Activated B cell treated with CpG ODN at 0.5 μM for 24 hours (primary cell): Measurements from ENCODE around the gene ICE2. TPM values are rescaled to one million over a fixed set of nuclear protein-coding genes. Genes with fewer than 3 reads are reported as not detected.

Experiments
- ATAC-seq: fragments of 200-7000 bp; cut with Tn5 transposase; one replicate; pipeline ENCODE4 v1.10.0; 2021; ENCODE audit warnings: low read depth, mild to moderate bottlenecking, moderate library complexity
- CTCF ChIA-PET: fragments of 350-600 bp; sonication (Branson Sonifier 250); formaldehyde crosslinking; loops from one replicate; lab custom pipeline; 2021; ENCODE audit warnings: antibody characterized with exemption; lab: Charles Lee
- POLR2A ChIA-PET: fragments of 350-600 bp; sonication (Branson Sonifier 250); formaldehyde crosslinking; loops from one replicate; lab custom pipeline; 2021; ENCODE audit warnings: antibody characterized with exemption; lab: Charles Lee
- DNase-seq: peaks from one replicate; pipeline ENCODE4 v3.0.0; 2022
- H3K27ac Mint-ChIP-seq: one replicate; pipeline ENCODE4 v1.8.0; 2020; ENCODE audit warnings: mixed read lengths
- H3K27me3 Mint-ChIP-seq: one replicate; pipeline ENCODE4 v1.8.0; 2021; ENCODE audit warnings: mixed read lengths
- H3K36me3 Mint-ChIP-seq: one replicate; pipeline ENCODE4 v1.8.0; 2021; ENCODE audit warnings: low read depth, mixed read lengths
- H3K4me1 Mint-ChIP-seq: one replicate; pipeline ENCODE4 v1.8.0; 2021; ENCODE audit warnings: mixed read lengths
- H3K4me3 Mint-ChIP-seq: one replicate; pipeline ENCODE4 v1.8.0; 2020; ENCODE audit warnings: mild to moderate bottlenecking, mixed read lengths
- H3K9me3 Mint-ChIP-seq: one replicate; pipeline ENCODE4 v1.8.0; 2020; ENCODE audit warnings: mixed read lengths
- CTCF ChIP-seq: fragments of 200-600 bp; IDR thresholded peaks from one replicate; pipeline ENCODE4 v1.8.0; 2022; ENCODE audit warnings: antibody characterized with exemption, mild to moderate bottlenecking
- intact Hi-C: fragments of 100-400 bp; cut with micrococcal nuclease; formaldehyde crosslinking; loops from one replicate; pipeline ENCODE4 v1.15.1; 2024
- total RNA-seq: library from RNA; stranded (reverse); gene quantifications from 2 replicates; pipeline ENCODE4 v1.2.3, GENCODE V29; 2022

Gene ICE2
- total RNA-seq, 1 donor from 2014 or later, result 78.0 TPM

- intact Hi-C loops, result no loop called here
- CTCF ChIA-PET, result no interaction called here
Measured at GRCh38 chr15:60379525-60380274, 99.2 kb downstream of the ICE2 start.

GRCh38 chr15:60379185-60379524, 99.8 kb downstream of the ICE2 start:
- H3K27me3 Mint-ChIP-seq, result no peaks in the 10 kb centered on the region
- ChIA-PET POLR2A (no interaction called here), CTCF (no interaction called here)
- no peak overlapping the region for H3K4me3 Mint-ChIP-seq
- H3K27ac Mint-ChIP-seq, result no peak overlapping the region
- ATAC-seq (no peak), DNase-seq (no peak)
- H3K4me1 Mint-ChIP-seq, result no peaks in the 10 kb centered on the region
- no peak for TF ChIP-seq CTCF
- peaks cover 70% of the 10 kb centered on the region for H3K36me3 Mint-ChIP-seq
- no peaks in the 10 kb centered on the region for H3K9me3 Mint-ChIP-seq
- intact Hi-C loops, result no loop called here

More at GRCh38 chr15:60379525-60380274, 99.2 kb downstream of the ICE2 start:
- ATAC-seq, result no peak
- TF ChIP-seq CTCF, result no peak
- Mint-ChIP-seq H3K9me3 (no peaks in the 10 kb centered on the region), H3K27ac (no peak overlapping the region), H3K4me1 (no peaks in the 10 kb centered on the region), H3K4me3 (no peak overlapping the region), H3K36me3 (peaks cover 69% of the 10 kb centered on the region), H3K27me3 (no peaks in the 10 kb centered on the region)
- POLR2A ChIA-PET, result no interaction called here
- DNase-seq, result no peak

GRCh38 chr15:60376677-60377095, 102.3 kb downstream of the ICE2 start:
- Mint-ChIP-seq H3K27ac (no peak overlapping the region), H3K4me3 (no peak overlapping the region), H3K27me3 (no peaks in the 10 kb centered on the region), H3K36me3 (peaks cover 75% of the 10 kb centered on the region), H3K9me3 (no peaks in the 10 kb centered on the region), H3K4me1 (no peaks in the 10 kb centered on the region)
- POLR2A ChIA-PET, result no interaction called here
- TF ChIP-seq CTCF, result no peak
- no peak for ATAC-seq
- no peak for DNase-seq
- intact Hi-C loops, result no loop called here
- CTCF ChIA-PET, result no interaction called here

- H3K4me3 Mint-ChIP-seq, result no peak overlapping the region
- CTCF ChIA-PET, result no interaction called here
Measured at GRCh38 chr15:60375306-60375705, 103.6 kb downstream of the ICE2 start.

GRCh38 chr15:60374628-60375081, 104.3 kb downstream of the ICE2 start:
- intact Hi-C loops, result no loop called here
- no peak overlapping the region for H3K27ac Mint-ChIP-seq
- H3K36me3 Mint-ChIP-seq, result peaks cover 75% of the 10 kb centered on the region
- POLR2A ChIA-PET, result no interaction called here
- no peak for TF ChIP-seq CTCF
- ATAC-seq, result no peak
- DNase-seq, result no peak
- H3K27me3 Mint-ChIP-seq, result no peaks in the 10 kb centered on the region
- no peaks in the 10 kb centered on the region for H3K4me1 Mint-ChIP-seq
- CTCF ChIA-PET, result no interaction called here
- H3K4me3 Mint-ChIP-seq, result no peak overlapping the region
- H3K9me3 Mint-ChIP-seq, result no peaks in the 10 kb centered on the region

More at GRCh38 chr15:60375306-60375705, 103.6 kb downstream of the ICE2 start:
- H3K36me3 Mint-ChIP-seq, result peaks cover 76% of the 10 kb centered on the region
- no peak for TF ChIP-seq CTCF
- no peak overlapping the region for H3K27ac Mint-ChIP-seq
- no peaks in the 10 kb centered on the region for H3K9me3 Mint-ChIP-seq
- no peak for ATAC-seq
- DNase-seq, result no peak
- intact Hi-C loops, result no loop called here
- H3K4me1 Mint-ChIP-seq, result no peaks in the 10 kb centered on the region
- H3K27me3 Mint-ChIP-seq, result no peaks in the 10 kb centered on the region
- POLR2A ChIA-PET, result no interaction called here
